Erythroblast (primary cell): ENCODE data around the gene FGFR3.

Source experiments
- GATA1 ChIP-seq: IDR thresholded peaks from 2 replicates; pipeline ENCODE4 v1.6.1; 2011; ENCODE audit warnings: low read depth, mild to moderate bottlenecking, control low read depth, low read length, moderate library complexity
- POLR2A ChIP-seq: IDR thresholded peaks from 2 replicates; pipeline ENCODE4 v1.6.1; 2011; ENCODE audit warnings: mild to moderate bottlenecking, low read length

- TF ChIP-seq POLR2A (no peak), GATA1 (no peak)
Observed at GRCh38 chr4:1752284-1753041, 40.6 kb upstream of the FGFR3 start.
